HG02798 (cell line): ENCODE results near the gene C22orf39.

ENCODE experiments used
- ATAC-seq: cut with Tn5 transposase; IDR thresholded peaks from one replicate; pipeline ENCODE4 v1.9.1; 2021; ENCODE audit warnings: mild to moderate bottlenecking; ENCODE audit not compliant: unreplicated experiment, poor library complexity

C22orf39 gene, protein sequence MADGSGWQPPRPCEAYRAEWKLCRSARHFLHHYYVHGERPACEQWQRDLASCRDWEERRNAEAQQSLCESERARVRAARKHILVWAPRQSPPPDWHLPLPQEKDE

DNA sequence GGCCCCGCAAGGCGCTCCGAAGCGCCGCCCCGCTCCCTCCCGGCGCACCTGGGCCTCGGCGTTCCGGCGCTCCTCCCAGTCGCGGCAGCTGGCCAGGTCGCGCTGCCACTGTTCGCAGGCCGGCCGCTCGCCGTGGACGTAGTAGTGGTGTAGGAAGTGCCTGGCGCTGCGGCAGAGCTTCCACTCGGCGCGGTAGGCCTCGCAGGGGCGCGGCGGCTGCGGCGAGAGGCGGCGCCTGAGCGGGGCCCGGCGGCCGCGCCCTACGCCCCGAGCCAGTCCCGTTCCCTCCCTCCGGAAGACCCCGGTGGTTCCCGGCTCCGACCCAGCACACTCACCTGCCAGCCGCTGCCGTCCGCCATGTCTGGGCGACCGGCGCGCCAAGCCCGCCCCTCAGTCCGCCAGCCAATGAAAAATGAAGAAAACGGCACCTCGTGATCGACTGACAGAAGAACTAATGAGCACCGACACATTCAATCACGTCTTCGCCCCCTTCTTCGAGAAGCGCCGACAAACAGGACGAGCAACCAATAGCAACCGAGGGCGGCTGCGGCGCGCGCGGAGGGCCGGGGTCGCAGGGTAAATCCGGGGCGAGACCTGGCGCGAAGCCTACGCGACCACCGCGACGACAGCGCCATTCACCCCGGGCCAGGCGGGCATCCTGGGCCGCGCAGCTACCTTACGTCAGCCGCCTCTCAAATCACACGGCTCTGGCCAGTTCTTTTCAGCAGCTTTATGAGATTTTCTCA is at the start of gene C22orf39:
Gene C22orf39, minus strand, starts transcription at position 382 of the 746 bp plus-strand sequence. Its CDS starts 23 bp downstream, at position 359.
- ATAC-seq: peak; percentile 85

GRCh38 chr22:19497245-19497644 is 49.7 kb upstream of the C22orf39 start:
- no peak for ATAC-seq

GRCh38 chr22:19496324-19496630 is 48.8 kb upstream of the C22orf39 start:
- ATAC-seq: no peak

GRCh38 chr22:19495562-19496323 is 48.2 kb upstream of the C22orf39 start:
- no peak for ATAC-seq

- no peak for ATAC-seq
These were observed 47.2 kb upstream of the C22orf39 start for GRCh38 chr22:19494676-19495173.

DNA sequence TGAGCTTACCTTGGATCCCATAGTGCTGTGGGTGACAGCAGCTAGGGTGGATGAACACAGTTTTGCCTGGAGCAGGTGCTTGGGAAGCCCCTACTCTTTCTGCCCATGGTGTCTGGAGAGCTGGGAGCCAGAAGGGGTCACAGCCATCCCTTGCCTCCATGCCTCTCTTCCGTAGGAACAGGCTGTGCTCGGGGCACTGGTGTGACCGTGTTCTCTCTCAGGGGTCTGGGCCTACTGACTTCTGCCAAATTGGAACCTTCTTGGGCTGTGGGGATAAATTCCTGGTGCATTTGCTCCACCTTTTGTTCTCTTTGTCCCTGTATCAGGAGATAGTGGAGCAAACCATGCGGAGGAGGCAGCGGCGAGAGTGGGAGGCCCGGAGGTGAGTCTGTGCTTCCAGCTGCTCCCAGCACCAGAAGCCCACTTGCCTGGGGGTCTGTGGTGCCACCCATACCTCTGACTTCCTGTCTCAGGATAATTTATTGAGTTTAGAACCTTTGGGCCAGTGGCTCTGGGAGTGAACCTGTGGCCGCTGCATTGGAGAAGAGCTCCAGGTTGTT is 46.6 kb upstream of the C22orf39 start:
- ATAC-seq: no peak

DNA sequence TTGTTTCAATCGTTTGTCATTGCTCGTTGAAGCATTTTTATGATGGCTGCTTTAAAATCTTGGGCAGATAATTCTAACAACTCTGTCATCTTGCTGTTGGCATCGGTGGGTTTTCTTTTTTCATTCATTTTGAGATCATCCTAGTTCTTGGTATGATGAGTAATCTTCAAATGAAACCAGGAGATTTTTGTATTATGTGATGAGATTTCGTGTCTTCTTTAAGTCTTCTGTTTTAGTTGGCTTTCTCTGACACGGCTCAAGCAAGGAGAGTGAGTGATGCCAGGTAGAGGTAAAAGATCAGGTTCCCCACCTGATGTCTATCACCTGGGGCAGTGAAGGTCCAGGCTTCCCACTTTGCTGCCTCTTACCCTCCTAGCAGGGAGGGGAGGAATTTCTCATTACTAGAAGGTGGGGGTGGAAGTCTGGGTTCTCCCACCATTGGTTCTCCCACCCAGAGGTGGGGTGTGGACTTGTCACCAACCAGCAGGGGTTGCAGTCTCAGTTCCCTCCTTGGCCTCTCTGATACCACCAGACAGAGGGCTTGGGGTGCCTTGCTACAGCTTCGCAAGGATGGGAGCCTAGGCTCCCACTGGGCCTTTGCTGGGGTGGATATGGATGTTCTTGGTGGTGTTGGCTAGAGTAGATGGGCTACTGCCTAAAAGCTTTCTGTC is 45.1 kb upstream of the C22orf39 start:
- no peak for ATAC-seq

DNA sequence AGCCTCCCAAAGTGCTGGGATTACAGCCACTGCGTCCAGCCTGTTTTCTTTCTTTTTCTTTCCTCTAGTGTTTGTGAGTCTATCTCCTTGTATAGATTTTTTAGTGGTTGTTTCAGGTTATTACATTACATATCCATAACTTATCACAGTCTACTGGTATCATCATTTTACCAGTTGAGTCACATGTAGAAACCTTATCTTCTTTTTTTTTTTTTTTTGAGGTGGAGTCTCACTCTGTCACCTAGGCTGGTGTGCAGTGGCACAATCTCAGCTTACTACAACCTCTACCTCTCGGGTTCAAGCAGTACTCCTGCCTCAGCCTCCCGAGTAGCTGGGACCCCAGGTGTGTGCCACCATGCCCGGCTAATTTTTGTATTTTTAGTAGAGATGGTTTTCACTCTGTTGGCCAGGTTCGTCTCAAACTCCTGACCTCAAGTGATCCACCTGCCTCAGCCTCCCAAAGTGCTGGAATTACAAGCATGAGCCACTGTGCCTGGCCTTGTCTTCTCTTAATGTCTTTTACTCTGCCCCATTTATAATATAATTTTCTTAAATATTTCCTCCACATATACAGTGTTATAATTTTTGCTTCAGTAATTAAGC is 43.2 kb upstream of the C22orf39 start:
- ATAC-seq: no peak

DNA sequence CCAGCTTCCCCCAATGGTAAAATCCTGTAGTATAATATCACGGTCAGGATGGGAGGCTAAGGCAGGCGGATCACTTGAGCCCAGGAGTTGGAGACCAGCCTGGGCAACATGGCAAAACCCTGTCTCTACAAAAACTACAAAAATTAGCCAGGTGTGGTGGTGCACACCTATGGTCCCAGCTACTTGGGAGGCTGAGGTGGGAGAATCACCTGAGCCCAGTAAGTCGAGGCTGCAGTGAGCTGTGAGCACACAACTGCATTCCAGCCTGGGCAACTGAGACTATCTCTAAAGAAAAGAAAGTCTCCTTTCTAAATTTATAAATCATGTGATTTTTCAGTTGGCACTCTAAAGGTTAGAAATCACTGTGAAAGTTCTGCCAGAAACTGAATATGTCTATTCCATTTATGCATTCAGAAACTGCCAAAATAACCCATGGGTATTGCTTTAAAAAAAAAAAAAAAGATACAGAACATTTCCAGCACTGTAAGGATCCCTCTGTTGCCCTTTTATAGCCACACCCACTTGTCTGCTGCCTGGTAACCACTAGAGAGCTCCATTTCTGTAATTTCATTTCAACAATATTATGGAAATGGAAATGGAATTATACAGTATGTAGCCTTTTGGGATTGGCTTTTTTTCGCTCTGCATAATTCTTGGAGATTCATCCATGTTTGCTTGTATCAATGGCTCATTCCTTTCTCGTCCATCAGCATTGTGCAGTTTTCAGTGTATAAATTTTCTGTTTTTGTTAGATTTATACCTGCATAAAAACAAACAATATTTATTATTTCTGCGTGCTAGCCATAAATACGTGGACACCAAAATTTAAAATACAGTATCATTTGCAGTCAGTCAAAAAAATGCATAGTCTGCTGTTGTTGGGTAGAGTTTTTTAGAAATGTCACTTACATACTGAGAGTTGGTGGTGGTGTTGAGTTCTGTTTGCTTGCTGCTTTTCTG is 41.7 kb upstream of the C22orf39 start:
- ATAC-seq: no peak

- ATAC-seq: no peak
These were observed 40.8 kb upstream of the C22orf39 start for GRCh38 chr22:19488285-19488684.

DNA sequence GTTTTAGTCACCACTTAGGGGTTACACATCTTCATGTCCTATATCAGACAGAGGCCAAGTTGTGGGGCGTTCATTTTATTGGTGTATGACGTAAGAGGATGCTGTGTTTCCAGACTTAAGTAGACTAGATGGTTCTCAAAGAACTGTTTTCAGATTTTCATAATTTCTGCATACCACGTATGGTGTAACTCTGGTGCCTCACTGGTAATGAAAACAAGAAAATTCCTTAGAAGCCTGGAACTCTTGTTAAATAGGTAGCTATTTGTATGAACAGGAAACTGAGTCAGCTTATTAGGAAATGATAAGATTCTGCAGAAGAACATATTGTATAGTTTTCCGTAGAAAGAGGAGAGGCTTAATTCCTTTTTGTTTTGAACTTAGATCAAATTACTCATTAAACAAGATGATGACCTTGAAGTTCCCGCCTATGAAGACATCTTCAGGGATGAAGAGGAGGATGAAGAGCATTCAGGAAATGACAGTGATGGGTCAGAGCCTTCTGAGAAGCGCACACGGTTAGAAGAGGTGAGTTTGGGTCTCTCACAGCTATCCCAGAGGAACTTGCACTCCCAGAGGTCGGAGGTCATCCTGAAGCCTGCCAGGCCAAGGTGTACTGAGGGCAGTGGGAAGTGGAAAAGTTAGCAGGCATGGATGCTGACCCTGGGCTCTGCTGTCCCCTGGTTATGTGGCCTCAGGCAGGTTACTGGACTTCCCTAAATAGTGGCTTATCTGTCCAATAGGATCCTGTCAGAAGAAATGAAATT is 36.2 kb upstream of the C22orf39 start:
- no peak for ATAC-seq

- no peak for ATAC-seq
These were observed 34.8 kb upstream of the C22orf39 start for GRCh38 chr22:19482297-19482696.

DNA sequence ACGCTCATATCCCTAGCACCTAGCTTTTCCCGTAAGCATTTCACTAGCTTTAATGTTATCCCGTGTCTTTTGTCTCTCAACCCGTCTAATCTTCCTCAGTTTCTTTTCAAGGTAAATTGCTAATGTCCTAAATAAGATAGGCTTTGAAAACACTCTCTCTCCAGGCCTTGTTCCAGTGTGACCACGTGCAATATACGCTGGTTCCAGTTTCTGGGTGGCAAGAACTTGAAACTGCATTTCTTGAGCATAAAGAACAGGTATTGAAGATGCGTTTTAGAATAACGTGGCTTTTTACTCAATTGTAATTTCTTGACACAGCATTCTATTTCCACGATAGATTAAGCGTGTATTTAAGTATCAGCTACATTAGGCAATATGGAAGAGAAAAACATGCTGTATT is 33.3 kb upstream of the C22orf39 start:
- ATAC-seq: no peak

DNA sequence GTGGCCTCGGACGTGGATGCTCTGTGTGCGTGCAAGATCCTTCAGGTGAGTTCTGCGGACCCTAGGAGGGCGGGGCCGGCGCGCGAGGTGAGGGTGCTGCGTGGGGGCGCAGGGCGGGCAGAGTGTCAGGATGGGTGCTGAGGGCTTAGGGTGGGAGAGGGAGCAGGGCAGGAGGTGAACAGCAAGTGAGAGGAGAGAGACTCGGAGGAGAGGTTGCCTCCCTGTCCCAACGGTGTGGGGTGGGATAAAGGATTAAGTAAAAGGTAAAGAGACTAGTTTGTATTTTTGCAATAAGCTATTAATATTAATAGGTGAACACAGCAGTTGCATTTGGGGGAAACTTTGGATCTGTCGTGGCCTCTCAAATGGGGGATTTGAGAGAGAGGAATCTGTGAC is 32.7 kb upstream of the C22orf39 start:
- peak; percentile 1 for ATAC-seq

DNA sequence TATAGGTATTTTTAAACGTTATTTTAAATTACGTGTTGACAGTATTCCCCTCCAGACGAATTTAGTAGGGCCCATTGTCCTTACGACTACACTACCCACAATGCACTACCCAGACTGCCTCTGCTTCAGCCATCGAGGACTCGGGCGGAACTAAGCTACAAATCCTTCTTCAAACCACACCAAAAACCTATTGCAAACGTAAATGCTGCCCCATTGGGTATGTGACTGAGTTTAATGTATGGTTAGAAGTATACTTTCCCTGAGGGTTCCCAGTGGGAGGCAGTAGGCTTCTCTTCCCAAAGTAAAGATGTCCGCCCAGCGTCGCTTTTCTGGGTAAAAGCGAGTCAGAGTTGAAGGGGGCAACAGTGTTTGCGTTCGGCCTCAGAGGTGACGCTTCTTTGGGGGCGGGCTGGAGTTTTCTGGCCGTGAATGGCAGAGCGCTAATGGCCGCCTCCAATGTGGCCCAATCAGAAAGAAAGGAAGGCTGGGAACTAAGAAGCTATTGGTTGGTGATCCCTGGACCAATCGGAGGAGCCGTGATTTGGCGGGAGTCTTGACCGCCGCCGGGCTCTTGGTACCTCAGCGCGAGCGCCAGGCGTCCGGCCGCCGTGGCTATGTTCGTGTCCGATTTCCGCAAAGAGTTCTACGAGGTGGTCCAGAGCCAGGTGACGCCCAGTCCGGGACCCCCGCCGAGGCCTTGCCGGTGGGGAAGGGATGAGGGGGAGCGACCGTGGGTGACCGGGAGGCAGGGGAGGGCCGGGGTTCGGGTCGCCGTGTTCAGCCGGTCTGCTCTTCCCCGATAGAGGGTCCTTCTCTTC is 32.1 kb upstream of the C22orf39 start, which contains the start of gene CDC45:
Gene CDC45, plus strand, starts transcription at position 566 of the 818 bp plus-strand sequence. Its CDS starts 49 bp downstream, at position 615.
- peak; percentile 91 for ATAC-seq

GRCh38 chr22:19478901-19479354 is 31.4 kb upstream of the C22orf39 start, which contains the start of gene UFD1:
Gene UFD1, minus strand, starts transcription at chr22:19479193. Its CDS starts 108 bp downstream, at chr22:19479085.
- ATAC-seq: peak; percentile 55
